GM12801 (cell line): ENCODE measurements around the gene IFT25.

Experiments used
- CTCF ChIP-seq: IDR thresholded peaks from one replicate; pipeline ENCODE4 v1.5.1; 2011; ENCODE audit warnings: control low read depth; ENCODE audit not compliant: insufficient read length; ENCODE audit errors: extremely low read depth

The IFT25 gene

GRCh38 chr1:53934170-53934765 lies 11.2 kb downstream of the IFT25 start:
- no peak for TF ChIP-seq CTCF

DNA sequence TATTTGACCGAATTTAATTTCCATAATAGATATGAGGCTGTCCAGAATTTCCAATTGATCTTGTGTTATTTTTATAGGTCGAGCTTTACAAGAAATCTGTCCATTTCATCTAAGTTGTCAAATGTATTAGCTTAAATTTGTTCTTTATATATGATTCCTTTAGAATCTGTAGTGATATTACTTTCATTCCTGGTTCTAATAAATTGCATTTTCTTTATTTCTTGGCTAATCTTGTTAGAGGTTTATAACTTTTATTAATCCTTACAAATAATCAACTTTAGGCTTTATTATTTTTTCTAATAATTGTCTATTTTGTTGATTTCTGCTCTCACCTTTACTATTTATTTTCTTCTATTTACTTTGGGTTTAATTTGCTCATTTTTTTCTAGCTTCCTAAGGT lies 14.0 kb downstream of the IFT25 start:
- no peak for TF ChIP-seq CTCF

GRCh38 chr1:53930932-53931331 lies 14.6 kb downstream of the IFT25 start:
- TF ChIP-seq CTCF = no peak

DNA sequence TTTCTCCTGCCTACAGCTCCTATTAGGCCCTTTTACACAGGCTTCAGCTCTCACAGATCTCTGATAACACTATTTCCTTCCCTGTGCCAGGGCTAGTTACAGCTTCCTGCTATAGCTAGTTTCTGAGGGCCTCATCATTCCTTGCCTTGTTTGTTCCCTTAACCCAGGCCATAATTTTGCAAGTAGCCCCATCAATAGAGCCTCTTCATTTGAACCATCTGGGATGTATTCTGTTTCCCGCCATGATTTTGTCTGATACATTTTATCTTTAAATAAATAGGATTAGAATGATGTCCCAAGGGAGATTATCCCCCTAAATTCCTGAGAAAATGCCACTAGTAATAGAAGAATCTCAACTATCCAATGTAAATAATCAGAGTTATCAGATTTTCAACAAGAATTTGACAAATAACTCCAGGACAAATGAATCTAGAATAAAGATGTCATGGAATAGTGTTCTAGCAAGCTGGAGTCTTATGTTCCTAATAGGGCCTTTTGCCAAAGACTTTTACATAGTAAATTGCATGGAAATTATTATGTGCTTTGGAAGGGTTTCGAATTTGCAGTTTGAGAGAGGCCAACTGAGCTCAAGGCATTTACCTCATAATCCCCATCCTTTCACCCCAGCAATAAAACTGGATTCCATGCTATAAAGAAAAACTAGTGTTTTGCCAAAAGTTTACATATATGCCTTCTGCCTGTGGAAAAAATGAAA lies 16.1 kb downstream of the IFT25 start:
- TF ChIP-seq CTCF = no peak

GRCh38 chr1:53927376-53927881 lies 18.1 kb downstream of the IFT25 start:
- TF ChIP-seq CTCF = no peak

- no peak for TF ChIP-seq CTCF
Measured at GRCh38 chr1:53919675-53920066, 25.8 kb downstream of the IFT25 start.

DNA sequence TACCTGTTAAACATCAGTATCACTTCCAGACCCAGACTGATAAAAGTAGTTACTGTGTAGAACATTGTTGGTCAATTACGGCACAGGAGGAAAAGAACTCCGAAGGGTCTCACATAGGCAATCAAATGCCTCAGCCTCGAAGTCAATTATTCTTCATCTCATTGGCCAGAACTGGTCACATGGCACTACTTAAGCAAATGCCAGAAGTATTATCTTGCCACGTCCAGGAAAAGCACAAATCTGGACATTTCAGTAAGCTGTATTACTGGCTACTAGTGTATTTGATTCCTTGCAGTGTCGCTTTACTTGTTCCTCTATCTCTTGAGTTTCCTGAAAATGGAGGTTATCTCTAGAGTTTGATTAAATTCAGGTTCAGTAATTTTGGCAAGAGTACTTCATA lies 27.2 kb downstream of the IFT25 start:
- no peak for TF ChIP-seq CTCF
